ENCODE results near the gene PCMTD2.

Gene PCMTD2

GRCh38 chr20:64222291-64222735 is 33.2 kb upstream of the PCMTD2 start:
- no peak for DNase-seq (ENCODE audit: low read depth in 1 of 2, low spot score in 1 of 2)
- Histone ChIP-seq H3K4me3 (replicated peaks; ENCODE audit: insufficient read depth, low read length) (no peak overlapping the region), H3K27me3 (ENCODE audit: insufficient read depth, poor library complexity, severe bottlenecking) (peaks cover 10% of the 10 kb centered on the region), H3K27ac (replicated peaks) (no peak overlapping the region)
- TF ChIP-seq SPI1 (IDR thresholded peaks at IDR 0.05; ENCODE audit: borderline replicate concordance, low read depth) (no peak), GABPA (IDR thresholded peaks at IDR 0.05; ENCODE audit: low read depth) (no peak), POLR2AphosphoS5 (IDR thresholded peaks at IDR 0.05; ENCODE audit: low read depth) (no peak)
- TF ChIP-seq, protein P1, sequence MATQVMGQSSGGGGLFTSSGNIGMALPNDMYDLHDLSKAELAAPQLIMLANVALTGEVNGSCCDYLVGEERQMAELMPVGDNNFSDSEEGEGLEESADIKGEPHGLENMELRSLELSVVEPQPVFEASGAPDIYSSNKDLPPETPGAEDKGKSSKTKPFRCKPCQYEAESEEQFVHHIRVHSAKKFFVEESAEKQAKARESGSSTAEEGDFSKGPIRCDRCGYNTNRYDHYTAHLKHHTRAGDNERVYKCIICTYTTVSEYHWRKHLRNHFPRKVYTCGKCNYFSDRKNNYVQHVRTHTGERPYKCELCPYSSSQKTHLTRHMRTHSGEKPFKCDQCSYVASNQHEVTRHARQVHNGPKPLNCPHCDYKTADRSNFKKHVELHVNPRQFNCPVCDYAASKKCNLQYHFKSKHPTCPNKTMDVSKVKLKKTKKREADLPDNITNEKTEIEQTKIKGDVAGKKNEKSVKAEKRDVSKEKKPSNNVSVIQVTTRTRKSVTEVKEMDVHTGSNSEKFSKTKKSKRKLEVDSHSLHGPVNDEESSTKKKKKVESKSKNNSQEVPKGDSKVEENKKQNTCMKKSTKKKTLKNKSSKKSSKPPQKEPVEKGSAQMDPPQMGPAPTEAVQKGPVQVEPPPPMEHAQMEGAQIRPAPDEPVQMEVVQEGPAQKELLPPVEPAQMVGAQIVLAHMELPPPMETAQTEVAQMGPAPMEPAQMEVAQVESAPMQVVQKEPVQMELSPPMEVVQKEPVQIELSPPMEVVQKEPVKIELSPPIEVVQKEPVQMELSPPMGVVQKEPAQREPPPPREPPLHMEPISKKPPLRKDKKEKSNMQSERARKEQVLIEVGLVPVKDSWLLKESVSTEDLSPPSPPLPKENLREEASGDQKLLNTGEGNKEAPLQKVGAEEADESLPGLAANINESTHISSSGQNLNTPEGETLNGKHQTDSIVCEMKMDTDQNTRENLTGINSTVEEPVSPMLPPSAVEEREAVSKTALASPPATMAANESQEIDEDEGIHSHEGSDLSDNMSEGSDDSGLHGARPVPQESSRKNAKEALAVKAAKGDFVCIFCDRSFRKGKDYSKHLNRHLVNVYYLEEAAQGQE (IDR thresholded peaks at IDR 0.05; ENCODE audit: insufficient replicate concordance, low read depth), result no peak
- TF ChIP-seq, protein P2, sequence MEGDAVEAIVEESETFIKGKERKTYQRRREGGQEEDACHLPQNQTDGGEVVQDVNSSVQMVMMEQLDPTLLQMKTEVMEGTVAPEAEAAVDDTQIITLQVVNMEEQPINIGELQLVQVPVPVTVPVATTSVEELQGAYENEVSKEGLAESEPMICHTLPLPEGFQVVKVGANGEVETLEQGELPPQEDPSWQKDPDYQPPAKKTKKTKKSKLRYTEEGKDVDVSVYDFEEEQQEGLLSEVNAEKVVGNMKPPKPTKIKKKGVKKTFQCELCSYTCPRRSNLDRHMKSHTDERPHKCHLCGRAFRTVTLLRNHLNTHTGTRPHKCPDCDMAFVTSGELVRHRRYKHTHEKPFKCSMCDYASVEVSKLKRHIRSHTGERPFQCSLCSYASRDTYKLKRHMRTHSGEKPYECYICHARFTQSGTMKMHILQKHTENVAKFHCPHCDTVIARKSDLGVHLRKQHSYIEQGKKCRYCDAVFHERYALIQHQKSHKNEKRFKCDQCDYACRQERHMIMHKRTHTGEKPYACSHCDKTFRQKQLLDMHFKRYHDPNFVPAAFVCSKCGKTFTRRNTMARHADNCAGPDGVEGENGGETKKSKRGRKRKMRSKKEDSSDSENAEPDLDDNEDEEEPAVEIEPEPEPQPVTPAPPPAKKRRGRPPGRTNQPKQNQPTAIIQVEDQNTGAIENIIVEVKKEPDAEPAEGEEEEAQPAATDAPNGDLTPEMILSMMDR (IDR thresholded peaks at IDR 0.05; ENCODE audit: insufficient read depth, low read length), result no peak

DNA sequence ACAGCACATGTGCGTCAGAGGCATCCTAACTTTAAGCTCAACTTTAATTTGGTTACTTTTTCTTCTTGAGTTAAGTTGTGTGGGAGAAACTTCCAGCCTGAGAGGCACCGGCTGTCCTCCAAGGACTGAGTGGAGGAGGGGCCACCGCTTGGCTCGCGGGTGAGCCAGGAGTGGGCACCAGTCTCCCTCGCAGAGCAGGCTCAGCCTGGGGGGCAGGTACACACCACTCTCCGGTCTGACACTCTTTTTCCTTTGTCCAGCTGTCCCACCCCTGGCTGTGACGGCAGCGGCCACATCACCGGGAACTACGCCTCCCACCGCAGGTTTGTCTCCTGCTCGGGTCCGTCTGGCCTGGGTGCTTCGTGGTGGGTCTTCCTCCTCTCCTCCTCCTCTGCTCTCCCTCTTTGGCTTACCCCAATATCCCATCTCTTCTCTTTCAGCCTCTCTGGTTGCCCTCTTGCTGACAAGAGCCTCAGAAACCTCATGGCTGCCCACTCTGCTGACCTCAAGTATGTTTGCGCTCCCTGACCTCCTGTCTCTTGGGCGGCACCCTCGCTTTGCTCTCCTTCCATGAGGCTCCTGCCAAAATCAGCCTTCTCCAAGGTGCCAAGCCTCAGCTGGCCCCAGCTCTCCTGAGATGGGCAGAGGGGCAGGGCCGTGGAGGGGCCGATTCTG is 32.6 kb upstream of the PCMTD2 start:
- peaks cover 16% of the 10 kb centered on the region for H3K27me3 ChIP-seq (ENCODE audit: insufficient read depth, poor library complexity, severe bottlenecking)
- no peak overlapping the region for H3K4me3 ChIP-seq (replicated peaks; ENCODE audit: insufficient read depth, low read length)
- DNase-seq (ENCODE audit: low read depth in 1 of 2, low spot score in 1 of 2), result no peak
- H3K27ac ChIP-seq (replicated peaks), result no peak overlapping the region
- TF ChIP-seq, protein P1 (IDR thresholded peaks at IDR 0.05; ENCODE audit: insufficient replicate concordance, low read depth), result no peak
- no peak for TF ChIP-seq SPI1 (IDR thresholded peaks at IDR 0.05; ENCODE audit: borderline replicate concordance, low read depth)
- TF ChIP-seq POLR2AphosphoS5 (IDR thresholded peaks at IDR 0.05; ENCODE audit: low read depth), result no peak
- TF ChIP-seq, protein P2 (IDR thresholded peaks at IDR 0.05; ENCODE audit: insufficient read depth, low read length), result no peak

- TF ChIP-seq SPI1 (IDR thresholded peaks at IDR 0.05; ENCODE audit: borderline replicate concordance, low read depth) (no peak), GABPA (IDR thresholded peaks at IDR 0.05; ENCODE audit: low read depth) (no peak), POLR2AphosphoS5 (IDR thresholded peaks at IDR 0.05; ENCODE audit: low read depth) (no peak)
- TF ChIP-seq, protein P2 (IDR thresholded peaks at IDR 0.05; ENCODE audit: insufficient read depth, low read length), result no peak
- TF ChIP-seq, protein P1 (IDR thresholded peaks at IDR 0.05; ENCODE audit: insufficient replicate concordance, low read depth), result no peak
- Histone ChIP-seq H3K27ac (replicated peaks) (no peak overlapping the region), H3K27me3 (ENCODE audit: insufficient read depth, poor library complexity, severe bottlenecking) (peaks cover 17% of the 10 kb centered on the region), H3K4me3 (replicated peaks; ENCODE audit: insufficient read depth, low read length) (no peak overlapping the region)
- no peak for DNase-seq (ENCODE audit: low read depth in 1 of 2, low spot score in 1 of 2)
Observed at GRCh38 chr20:64223526-64224067, 32.0 kb upstream of the PCMTD2 start.
